ENCODE results near the gene PNKD. TPM values are rescaled to one million over a fixed set of nuclear protein-coding genes. Genes with fewer than 3 reads are reported as not detected.

PNKD gene
- total RNA-seq, 1 experiment from 2014 or later: 49.8 TPM

DNA sequence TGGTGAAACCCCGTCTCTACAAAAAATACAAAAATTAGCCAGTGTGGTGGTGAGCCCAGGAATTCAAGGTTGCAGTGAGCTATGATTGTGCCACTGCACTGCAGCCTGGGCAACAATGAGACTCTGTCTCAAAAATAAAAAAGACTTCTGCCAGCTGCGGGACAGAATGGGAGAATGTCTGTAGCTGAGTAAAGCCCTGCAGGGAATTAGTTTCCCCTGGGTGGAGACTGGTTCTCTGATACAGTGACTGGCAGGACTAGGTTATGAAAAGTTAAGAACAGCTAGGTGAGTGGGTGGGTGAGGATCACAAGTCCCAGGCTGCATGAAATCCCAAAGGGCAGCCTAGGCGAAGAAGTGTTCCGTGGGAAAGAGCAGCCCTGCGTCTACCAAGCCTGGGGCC is 72.5 kb downstream of the PNKD start:
- CTCF ChIA-PET: interaction anchor here (1.6 kb wide), 1 partner anchor 14 kb away, joined by 7 read pairs; the partner anchor contains the start of gene CATIP
- TF ChIP-seq CREM (CRISPR knock-in tag; IDR thresholded peaks at IDR 0.05): no peak
- TF ChIP-seq ZNF396 (CRISPR knock-in tag; IDR thresholded peaks at IDR 0.05; ENCODE audit: borderline replicate concordance): no peak
- TF ChIP-seq, protein P1, sequence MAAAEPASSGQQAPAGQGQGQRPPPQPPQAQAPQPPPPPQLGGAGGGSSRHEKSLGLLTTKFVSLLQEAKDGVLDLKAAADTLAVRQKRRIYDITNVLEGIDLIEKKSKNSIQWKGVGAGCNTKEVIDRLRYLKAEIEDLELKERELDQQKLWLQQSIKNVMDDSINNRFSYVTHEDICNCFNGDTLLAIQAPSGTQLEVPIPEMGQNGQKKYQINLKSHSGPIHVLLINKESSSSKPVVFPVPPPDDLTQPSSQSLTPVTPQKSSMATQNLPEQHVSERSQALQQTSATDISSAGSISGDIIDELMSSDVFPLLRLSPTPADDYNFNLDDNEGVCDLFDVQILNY (CRISPR knock-in tag; IDR thresholded peaks at IDR 0.05): no peak
- no peak for TF ChIP-seq GTF2I (CRISPR knock-in tag; conservative IDR thresholded peaks at IDR 0.05)
- no peak for TF ChIP-seq CREB1 (CRISPR knock-in tag; IDR thresholded peaks at IDR 0.05)
- no peak for TF ChIP-seq ZNF317 (CRISPR knock-in tag; IDR thresholded peaks at IDR 0.05; ENCODE audit: borderline replicate concordance, low read depth)
- TF ChIP-seq, protein P2, sequence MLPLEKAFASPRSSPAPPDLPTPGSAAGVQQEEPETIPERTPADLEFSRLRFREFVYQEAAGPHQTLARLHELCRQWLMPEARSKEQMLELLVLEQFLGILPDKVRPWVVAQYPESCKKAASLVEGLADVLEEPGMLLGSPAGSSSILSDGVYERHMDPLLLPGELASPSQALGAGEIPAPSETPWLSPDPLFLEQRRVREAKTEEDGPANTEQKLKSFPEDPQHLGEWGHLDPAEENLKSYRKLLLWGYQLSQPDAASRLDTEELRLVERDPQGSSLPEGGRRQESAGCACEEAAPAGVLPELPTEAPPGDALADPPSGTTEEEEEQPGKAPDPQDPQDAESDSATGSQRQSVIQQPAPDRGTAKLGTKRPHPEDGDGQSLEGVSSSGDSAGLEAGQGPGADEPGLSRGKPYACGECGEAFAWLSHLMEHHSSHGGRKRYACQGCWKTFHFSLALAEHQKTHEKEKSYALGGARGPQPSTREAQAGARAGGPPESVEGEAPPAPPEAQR (CRISPR knock-in tag; IDR thresholded peaks at IDR 0.05): no peak
- TF ChIP-seq TCF7 (CRISPR knock-in tag; IDR thresholded peaks at IDR 0.05; ENCODE audit: low read depth): no peak
- TF ChIP-seq, protein P3, sequence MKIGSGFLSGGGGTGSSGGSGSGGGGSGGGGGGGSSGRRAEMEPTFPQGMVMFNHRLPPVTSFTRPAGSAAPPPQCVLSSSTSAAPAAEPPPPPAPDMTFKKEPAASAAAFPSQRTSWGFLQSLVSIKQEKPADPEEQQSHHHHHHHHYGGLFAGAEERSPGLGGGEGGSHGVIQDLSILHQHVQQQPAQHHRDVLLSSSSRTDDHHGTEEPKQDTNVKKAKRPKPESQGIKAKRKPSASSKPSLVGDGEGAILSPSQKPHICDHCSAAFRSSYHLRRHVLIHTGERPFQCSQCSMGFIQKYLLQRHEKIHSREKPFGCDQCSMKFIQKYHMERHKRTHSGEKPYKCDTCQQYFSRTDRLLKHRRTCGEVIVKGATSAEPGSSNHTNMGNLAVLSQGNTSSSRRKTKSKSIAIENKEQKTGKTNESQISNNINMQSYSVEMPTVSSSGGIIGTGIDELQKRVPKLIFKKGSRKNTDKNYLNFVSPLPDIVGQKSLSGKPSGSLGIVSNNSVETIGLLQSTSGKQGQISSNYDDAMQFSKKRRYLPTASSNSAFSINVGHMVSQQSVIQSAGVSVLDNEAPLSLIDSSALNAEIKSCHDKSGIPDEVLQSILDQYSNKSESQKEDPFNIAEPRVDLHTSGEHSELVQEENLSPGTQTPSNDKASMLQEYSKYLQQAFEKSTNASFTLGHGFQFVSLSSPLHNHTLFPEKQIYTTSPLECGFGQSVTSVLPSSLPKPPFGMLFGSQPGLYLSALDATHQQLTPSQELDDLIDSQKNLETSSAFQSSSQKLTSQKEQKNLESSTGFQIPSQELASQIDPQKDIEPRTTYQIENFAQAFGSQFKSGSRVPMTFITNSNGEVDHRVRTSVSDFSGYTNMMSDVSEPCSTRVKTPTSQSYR (CRISPR knock-in tag; IDR thresholded peaks at IDR 0.05): no peak
- no peak for TF ChIP-seq GRHL2 (CRISPR knock-in tag; IDR thresholded peaks at IDR 0.05; ENCODE audit: insufficient replicate concordance, severe bottlenecking)
- TF ChIP-seq ATF1 (CRISPR knock-in tag; IDR thresholded peaks at IDR 0.05): no peak
- TF ChIP-seq FOXJ3 (CRISPR knock-in tag; IDR thresholded peaks at IDR 0.05; ENCODE audit: borderline replicate concordance): no peak
- TF ChIP-seq, protein P4, sequence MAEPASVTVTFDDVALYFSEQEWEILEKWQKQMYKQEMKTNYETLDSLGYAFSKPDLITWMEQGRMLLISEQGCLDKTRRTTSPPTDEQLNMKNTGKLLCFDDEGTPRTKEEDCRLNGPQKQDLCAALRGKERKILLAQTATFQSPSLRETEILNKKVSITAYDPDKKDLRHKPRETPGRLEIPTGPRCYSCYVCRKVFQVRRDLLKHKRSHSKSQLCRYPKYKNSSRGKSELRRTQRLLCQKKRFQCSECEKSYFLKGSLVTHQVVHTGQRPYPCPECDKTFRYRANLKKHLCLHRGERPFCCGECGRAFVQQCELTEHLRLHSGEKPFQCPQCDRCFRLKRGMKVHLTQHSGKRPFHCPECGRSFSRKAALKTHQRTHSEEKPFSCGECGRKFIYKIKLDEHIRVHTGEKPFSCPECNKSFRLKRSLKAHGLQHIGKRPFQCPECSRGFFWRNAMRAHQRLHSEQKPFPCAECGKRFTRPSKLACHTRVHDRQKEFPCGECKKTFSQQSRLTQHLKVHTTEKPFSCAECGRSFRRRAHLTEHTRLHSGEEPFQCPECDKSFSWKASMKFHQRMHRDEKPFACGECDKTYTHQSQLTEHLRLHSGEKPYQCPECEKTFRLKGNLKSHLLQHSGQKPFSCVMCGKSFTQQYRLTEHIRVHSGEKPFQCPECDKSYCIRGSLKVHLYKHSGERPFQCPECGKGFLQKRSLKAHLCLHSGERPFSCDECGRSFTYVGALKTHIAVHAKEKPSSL (CRISPR knock-in tag; conservative IDR thresholded peaks at IDR 0.05): no peak
- no peak for TF ChIP-seq ZNF416 (CRISPR knock-in tag; IDR thresholded peaks at IDR 0.05)
- TF ChIP-seq, protein P5, sequence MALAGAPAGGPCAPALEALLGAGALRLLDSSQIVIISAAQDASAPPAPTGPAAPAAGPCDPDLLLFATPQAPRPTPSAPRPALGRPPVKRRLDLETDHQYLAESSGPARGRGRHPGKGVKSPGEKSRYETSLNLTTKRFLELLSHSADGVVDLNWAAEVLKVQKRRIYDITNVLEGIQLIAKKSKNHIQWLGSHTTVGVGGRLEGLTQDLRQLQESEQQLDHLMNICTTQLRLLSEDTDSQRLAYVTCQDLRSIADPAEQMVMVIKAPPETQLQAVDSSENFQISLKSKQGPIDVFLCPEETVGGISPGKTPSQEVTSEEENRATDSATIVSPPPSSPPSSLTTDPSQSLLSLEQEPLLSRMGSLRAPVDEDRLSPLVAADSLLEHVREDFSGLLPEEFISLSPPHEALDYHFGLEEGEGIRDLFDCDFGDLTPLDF (CRISPR knock-in tag; IDR thresholded peaks at IDR 0.05): no peak
- TF ChIP-seq, protein P6, sequence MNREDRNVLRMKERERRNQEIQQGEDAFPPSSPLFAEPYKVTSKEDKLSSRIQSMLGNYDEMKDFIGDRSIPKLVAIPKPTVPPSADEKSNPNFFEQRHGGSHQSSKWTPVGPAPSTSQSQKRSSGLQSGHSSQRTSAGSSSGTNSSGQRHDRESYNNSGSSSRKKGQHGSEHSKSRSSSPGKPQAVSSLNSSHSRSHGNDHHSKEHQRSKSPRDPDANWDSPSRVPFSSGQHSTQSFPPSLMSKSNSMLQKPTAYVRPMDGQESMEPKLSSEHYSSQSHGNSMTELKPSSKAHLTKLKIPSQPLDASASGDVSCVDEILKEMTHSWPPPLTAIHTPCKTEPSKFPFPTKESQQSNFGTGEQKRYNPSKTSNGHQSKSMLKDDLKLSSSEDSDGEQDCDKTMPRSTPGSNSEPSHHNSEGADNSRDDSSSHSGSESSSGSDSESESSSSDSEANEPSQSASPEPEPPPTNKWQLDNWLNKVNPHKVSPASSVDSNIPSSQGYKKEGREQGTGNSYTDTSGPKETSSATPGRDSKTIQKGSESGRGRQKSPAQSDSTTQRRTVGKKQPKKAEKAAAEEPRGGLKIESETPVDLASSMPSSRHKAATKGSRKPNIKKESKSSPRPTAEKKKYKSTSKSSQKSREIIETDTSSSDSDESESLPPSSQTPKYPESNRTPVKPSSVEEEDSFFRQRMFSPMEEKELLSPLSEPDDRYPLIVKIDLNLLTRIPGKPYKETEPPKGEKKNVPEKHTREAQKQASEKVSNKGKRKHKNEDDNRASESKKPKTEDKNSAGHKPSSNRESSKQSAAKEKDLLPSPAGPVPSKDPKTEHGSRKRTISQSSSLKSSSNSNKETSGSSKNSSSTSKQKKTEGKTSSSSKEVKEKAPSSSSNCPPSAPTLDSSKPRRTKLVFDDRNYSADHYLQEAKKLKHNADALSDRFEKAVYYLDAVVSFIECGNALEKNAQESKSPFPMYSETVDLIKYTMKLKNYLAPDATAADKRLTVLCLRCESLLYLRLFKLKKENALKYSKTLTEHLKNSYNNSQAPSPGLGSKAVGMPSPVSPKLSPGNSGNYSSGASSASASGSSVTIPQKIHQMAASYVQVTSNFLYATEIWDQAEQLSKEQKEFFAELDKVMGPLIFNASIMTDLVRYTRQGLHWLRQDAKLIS (CRISPR knock-in tag; IDR thresholded peaks at IDR 0.05; ENCODE audit: borderline replicate concordance): no peak
- no peak for TF ChIP-seq SP1 (CRISPR knock-in tag; conservative IDR thresholded peaks at IDR 0.05)
- TF ChIP-seq, protein P7, sequence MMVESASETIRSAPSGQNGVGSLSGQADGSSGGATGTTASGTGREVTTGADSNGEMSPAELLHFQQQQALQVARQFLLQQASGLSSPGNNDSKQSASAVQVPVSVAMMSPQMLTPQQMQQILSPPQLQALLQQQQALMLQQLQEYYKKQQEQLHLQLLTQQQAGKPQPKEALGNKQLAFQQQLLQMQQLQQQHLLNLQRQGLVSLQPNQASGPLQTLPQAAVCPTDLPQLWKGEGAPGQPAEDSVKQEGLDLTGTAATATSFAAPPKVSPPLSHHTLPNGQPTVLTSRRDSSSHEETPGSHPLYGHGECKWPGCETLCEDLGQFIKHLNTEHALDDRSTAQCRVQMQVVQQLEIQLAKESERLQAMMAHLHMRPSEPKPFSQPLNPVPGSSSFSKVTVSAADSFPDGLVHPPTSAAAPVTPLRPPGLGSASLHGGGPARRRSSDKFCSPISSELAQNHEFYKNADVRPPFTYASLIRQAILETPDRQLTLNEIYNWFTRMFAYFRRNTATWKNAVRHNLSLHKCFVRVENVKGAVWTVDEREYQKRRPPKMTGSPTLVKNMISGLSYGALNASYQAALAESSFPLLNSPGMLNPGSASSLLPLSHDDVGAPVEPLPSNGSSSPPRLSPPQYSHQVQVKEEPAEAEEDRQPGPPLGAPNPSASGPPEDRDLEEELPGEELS (CRISPR knock-in tag; IDR thresholded peaks at IDR 0.05): no peak
- TF ChIP-seq, protein P8, sequence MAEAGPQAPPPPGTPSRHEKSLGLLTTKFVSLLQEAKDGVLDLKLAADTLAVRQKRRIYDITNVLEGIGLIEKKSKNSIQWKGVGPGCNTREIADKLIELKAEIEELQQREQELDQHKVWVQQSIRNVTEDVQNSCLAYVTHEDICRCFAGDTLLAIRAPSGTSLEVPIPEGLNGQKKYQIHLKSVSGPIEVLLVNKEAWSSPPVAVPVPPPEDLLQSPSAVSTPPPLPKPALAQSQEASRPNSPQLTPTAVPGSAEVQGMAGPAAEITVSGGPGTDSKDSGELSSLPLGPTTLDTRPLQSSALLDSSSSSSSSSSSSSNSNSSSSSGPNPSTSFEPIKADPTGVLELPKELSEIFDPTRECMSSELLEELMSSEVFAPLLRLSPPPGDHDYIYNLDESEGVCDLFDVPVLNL (CRISPR knock-in tag; IDR thresholded peaks at IDR 0.05; ENCODE audit: borderline replicate concordance, low read depth): no peak
- no peak for TF ChIP-seq ETV6 (CRISPR knock-in tag; IDR thresholded peaks at IDR 0.05)
- Mint-ChIP-seq H3K4me3 (no peak overlapping the region), H3K36me3 (no peaks in the 10 kb centered on the region), H3K27ac (peak overlapping the region; percentile 32; the same call in 1 of the 2 replicates), H3K27me3 (ENCODE audit: low read depth) (no peaks in the 10 kb centered on the region), H3K9me3 (no peaks in the 10 kb centered on the region), H3K4me1 (peaks cover 10% of the 10 kb centered on the region)
- POLR2A ChIA-PET: interaction anchor here (1.0 kb wide), 1 partner anchor 10 kb away, joined by 3 read pairs; no protein-coding TSS in a partner anchor
- no peak for ATAC-seq
- DNase-seq (ENCODE audit: low spot score): no peak

All from WTC11 (cell line).